Upper lobe of left lung (tissue), 4 donors: ENCODE measurements around the gene ACKR2.

ENCODE experiments used
- POLR2A ChIP-seq, 4 donors: fragments of 450-650 bp; IDR thresholded peaks; one replicate each; pipeline ENCODE4 v1.5.1; 2016 to 2017; ENCODE audit warnings: antibody characterized with exemption in 4 of 4, mild to moderate bottlenecking in 2 of 4
- POLR2AphosphoS5 ChIP-seq, 2 donors: sonication (generic); formaldehyde crosslinking; IDR thresholded peaks; one replicate each; pipeline ENCODE4 v1.5.1; 2017; ENCODE audit warnings: antibody characterized with exemption in 2 of 2

DNA sequence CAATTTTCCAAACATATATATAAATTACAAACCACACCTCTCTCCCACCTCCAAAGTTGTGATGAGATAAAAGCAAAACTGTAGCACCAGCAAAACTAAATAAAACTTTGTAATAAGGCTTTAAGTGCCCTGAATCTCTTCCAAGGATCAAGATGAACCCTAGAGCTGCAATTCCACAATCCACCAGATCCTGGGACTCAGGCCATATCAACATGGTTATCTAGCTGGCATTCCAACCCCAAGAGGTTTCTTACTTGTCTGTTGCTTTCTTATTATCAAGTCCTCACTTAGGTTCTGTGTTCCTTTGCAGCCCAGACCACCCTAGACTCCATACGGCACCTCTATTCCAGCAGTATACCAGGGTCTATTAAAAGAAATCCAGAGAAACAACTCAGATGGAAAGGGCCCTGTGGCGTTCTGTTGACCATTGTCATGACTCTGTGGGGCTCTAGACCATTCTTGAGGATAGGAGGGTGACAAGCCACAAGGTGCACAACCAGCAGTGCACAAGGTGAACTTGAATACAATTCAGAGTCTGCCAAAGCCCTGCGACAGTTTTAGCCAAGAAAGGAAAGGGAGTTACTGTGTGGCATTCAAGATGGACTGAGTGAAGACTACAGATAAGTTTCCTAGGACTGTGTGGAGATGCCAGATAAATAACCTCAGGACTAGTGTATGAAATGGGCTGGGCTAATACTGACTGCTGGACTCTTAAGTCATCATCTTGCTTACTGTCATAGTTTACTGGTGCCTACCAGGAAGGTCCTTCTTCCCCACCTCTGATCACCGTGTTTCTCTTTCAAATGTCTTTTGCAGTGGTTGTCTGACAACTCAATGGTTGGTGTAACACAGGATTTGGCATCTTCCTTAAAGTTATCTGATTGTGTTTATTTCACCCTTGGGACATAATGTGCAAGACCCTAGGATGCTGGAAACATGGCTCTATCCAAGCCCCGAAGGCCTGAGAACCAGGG lies 27.2 kb downstream of the ACKR2 start:
- TF ChIP-seq POLR2A (IDR thresholded peaks at IDR 0.05), result no peak
- no peak for TF ChIP-seq POLR2AphosphoS5 (IDR thresholded peaks at IDR 0.05)
